Left kidney (tissue), 2 donors: ENCODE measurements around the gene PCYOX1L. TPM values are rescaled to one million over a fixed set of nuclear protein-coding genes. Genes with fewer than 3 reads are reported as not detected.

Source experiments
- DNase-seq: peaks from one replicate; pipeline ENCODE4 v3.0.0-alpha.2; 2013
- polyA plus RNA-seq: library from polyadenylated mRNA; unstranded; fragments of 120-200 nt; gene quantifications from one replicate; pipeline ENCODE4 v1.2.1, GENCODE V29; 2013; ENCODE audit not compliant: insufficient read length

PCYOX1L gene
- polyA plus RNA-seq, 1 donor = 19.2 TPM

DNA sequence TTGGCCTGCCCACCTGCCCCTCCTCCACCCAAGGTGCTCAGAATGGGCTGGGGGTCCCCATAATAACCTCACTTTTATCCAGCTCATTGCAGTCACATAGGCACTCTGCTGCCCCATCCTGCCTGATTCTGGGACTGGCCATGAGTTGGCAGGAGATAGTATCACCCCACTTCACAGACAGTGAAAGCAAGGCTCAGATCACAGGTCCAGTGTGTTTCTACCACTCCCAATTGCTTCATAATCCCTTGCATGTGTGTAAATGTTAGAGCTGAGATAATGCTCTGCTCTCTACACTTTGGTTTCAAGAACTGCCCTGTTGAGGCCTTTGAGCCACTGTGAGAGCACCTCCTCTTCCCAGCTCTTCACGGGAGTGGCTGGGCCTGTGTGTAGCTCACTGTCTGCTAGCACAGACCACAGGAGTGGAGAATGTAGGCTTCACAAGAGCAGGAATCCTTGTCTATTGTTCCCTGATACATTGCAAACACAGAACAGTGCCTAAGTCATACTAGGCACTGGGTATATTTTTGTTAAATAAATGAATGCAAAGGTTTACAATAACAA is 8.4 kb downstream of the PCYOX1L start:
- no peak for DNase-seq

DNA sequence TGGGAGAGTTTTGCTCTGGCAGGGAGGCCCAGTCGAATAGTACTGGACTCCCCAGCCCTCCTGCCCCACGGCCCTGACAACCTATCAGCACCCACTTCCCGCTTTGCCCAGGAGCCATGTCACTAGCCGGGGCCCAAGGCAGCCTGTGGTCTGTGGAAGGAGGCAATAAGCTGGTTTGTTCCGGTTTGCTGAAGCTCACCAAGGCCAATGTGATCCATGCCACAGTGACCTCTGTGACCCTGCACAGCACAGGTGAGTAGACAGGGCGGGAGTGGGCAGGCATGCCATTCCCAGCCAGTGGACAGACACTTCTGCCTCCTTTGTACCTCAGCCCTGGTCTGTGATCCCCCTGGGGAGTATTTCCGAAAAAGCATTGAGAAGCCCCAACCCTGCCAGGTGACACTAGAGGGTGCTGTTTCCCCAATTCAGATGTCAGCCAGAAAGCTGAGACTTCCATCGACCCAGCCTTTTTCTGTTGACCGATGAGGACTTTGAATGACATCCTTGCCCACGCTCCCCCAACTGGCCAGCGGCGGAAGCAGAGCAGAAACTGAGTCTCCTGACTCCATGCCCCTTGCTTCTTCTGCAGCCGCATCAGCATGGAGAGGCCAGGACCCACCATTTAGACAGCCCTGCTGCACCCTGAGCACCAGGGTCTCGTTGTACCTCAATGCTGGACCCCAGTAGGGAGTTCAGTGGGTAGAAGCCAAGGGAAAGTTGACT is 9.6 kb downstream of the PCYOX1L start:
- peak; percentile 71 for DNase-seq

DNA sequence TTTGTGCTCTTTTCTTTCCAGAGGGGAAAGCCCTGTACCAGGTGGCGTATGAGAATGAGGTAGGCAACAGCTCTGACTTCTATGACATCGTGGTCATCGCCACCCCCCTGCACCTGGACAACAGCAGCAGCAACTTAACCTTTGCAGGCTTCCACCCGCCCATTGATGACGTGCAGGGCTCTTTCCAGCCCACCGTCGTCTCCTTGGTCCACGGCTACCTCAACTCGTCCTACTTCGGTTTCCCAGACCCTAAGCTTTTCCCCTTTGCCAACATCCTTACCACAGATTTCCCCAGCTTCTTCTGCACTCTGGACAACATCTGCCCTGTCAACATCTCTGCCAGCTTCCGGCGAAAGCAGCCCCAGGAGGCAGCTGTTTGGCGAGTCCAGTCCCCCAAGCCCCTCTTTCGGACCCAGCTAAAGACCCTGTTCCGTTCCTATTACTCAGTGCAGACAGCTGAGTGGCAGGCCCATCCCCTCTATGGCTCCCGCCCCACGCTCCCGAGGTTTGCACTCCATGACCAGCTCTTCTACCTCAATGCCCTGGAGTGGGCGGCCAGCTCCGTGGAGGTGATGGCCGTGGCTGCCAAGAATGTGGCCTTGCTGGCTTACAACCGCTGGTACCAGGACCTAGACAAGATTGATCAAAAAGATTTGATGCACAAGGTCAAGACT is 10.3 kb downstream of the PCYOX1L start:
- DNase-seq = no peak

DNA sequence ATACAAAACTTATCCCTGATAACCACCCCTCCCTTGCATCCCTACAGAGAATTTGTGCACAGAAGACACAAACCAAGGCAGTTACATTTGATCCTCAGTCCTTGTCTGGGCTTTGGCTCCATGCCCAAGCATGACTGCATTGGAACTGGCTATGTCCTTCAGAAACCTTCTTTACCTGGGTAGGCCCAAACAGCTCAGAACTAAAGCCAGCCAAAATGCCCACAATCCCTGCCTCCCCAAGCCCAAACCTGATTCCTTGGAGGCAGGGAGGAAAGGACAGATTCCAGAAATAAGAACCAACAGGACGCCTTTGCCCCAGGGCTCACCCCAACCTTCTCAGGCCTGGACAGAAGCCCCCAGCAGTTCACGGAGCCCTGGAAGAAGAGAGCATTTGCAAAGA is 13.0 kb downstream of the PCYOX1L start:
- no peak for DNase-seq

DNA sequence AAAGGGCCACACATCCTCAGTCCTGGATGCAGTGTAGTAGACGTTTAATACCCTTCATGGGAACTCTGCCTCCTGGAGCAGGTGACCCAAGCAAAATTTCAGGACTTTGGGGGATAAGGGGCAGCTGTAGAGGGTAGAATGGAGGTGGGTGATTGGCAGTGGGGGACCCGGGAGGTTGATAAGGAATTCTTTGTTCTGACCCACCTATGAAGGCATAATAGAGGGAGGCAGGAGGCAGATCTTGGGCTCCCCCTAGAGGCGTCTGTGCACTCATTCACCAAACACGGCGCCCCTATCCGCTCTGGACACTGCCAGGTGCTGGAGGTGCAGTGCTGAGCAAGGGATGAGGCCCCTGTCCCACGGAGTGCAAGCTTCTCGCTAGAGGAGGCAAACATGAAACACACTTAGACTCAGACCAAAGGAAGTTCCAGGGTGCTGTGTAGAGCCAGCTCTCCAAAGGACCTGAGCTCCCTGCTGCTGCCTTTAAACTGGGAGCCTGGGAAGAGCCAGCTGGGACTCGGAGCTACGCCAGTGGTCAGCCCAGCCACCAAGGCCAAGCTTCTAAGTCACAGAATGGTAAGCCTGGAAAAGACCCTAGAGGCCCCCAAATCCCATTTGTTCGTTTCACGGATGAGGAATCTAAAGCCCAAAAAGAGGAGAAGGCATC is 13.6 kb downstream of the PCYOX1L start:
- peak; percentile 62 for DNase-seq

DNA sequence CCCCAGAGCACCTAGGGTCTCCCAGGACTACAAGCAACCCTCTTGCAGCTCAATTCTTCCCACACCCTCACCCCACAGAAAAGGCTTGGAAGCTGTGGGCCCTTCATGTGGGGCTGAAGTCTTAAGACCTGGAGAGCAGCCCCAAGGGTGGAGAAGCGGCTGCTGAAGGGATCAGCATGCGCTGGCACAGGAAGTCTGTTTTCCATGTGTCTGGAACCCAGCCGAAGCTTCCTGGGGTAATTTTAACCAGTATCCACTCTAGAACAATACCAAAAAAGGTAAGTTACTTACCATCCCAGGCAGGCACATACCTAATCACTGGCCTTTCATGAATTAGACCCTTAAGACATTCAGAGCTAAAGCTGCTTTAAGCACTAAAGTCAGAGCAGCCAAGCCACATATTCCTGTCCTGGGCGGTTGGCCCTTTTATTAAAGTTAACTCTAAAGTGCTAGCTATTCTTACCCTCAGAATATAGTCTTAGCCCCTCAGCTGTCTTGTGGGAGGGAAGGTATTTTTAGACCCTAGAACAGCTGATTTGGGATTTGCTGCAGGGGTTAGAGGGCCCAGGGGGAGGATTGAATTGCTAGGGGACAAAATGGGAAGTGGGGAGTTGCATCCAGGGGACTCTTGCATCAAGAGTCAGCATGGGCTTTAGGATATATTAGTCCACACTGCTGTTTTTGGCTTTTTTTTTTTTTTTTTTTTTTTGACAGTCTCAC is 14.4 kb downstream of the PCYOX1L start:
- no peak for DNase-seq

DNA sequence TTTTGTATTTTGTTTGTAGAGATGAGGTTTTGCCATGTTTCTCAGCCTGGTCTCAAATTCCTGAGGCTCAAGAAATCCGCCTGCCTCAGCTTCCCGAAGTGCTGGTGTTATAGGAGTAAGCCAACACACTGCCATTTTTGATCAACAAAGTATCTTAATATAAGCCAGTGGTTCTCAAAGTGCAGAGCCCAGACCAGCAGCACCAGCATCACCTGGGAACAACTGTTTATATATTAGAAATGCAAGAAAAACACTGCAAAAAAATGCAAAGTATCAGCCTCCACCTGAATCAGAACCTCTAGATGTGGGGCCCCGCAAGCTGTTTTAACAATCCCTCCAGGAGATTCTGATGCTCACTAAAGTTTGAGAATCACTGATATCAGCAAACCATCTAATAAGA is 15.1 kb downstream of the PCYOX1L start:
- DNase-seq = no peak

DNA sequence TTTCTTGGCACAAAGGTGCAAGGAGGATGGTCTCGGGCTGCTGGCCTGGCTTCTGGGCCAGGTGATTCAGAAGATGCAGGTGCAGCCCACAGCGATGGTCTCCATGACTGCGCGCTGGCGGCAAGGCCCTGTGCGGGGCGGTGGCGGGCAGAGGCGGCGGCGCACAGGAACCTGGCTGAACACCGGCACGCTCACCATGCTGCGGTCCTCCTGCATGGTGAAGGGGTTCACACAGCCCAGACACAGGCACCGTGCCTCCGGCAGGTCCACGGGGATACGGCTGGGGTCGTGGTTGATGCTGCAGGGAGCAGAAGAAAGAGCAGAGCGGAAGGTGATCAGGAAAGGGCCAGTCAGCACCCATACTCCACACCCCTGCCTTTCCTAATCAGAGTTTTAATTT is 16.5 kb downstream of the PCYOX1L start:
- no peak for DNase-seq

DNA sequence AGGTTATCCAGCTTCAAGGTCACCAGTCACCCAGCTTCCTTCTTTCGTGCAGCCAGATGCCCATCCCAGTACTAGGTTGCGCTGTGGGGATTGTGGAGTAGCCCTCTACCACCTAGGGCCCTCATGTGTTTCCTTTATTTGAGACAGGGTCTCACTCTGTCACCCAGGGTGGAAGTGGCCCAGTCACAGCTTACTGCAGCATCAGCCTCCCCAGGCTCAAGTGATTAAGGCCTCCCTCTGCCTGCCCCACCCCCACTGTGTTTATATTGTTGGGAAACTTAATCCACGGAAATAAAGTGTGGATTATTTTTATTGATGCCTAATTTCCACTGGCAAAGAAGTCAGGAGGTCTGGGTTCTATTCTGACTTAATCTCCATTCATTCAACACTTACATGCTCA is 17.0 kb downstream of the PCYOX1L start:
- no peak for DNase-seq

DNA sequence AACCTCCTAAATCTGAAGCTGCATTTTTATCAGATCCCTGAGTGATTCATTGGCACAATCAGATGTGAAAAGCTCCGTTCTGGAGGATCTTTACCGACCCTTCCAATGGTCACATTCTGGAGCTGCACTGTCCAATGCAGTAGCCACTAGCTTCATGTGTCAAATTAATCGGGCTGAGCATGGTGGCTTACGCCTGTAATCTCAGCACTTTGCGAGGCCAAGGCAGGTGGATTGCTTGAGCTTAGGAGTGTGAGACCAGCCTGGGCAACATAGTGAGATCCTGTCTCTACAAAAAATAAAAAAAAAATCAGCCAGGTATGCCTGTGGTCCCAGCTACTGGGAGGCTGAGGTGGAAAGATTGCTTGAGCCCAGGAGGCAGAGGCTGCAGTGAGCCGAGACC is 17.6 kb downstream of the PCYOX1L start:
- no peak for DNase-seq

DNA sequence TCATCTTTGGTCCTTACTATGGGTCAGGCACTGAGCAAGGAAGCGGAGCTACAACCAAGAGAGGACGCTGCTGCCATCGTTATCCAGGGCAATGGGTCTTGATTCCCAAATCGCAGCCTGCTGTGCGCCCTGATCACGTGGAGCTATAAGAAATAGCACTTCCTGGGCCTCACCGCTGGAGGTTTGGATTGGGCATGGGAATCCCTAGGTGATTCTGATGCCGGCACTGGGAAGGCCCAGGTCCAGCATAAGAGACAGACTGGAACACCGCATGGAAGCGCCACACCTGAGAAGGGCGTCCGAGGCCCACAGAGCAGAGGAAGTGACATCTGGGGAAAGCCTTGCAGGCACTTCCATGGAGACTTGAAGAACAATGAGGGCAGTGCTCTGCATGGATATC is 18.3 kb downstream of the PCYOX1L start:
- no peak for DNase-seq

DNA sequence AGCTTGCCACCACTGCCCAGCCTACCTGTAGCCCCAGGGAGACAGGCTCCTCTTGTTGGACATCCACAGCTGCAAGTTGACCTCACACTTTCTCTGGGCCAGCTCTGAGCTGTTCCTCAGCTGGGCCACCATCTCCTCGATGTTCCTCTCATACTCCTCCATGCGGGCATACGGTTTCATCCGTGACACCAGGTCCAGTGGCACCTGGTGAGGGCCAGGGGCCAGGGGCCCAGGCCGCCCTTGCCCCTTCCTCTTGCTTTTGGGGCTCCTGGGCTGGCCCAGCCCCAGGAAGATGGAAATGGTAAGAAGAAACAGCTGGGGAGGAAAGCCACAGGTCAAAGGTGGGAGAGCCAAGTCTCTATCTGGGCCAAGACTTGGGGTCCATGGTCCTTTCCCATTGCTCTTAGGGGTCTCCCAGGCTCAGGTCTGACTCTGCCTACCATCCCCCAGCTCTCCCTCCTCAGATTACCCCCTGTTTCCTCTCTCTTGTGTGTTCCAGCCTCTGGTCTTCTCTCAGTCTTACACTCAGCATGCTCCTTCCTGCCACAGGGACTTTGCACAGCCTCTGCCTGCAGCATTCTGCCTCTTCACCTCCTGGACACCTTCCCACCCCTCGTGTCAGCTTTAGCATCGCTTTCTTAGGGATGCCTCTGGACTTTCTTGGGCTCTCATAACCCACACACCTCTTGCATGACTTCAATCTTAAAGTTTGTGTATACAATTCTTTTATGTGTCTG is 19.0 kb downstream of the PCYOX1L start:
- DNase-seq = no peak

DNA sequence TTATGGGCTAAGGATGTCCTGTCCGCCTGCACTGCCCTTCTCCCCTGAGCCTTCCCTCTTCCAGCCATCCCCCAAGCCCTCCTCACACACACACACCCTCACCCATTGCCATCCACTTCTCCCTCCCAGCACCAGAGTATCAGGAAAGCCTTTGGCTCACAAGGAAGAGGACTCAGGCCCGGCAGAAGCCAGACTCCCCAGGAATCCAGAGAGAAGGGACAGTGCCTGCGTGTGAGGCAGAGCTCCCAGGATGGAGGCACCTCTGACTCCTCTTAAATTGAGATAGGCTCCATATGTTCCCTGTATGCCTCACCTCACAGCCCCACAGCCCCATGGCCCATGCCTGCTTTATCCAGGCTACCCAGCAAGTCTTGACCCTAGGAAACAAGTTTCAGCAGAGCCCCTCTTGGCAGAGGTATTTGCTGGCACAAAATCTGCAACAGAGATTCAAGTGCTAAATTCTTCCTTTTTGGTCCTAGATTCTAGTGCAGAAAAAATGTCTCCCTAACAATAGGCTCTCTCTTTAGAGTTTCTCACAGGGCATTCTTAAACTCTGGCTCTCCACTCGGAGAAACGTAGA is 20.5 kb downstream of the PCYOX1L start:
- no peak for DNase-seq

DNA sequence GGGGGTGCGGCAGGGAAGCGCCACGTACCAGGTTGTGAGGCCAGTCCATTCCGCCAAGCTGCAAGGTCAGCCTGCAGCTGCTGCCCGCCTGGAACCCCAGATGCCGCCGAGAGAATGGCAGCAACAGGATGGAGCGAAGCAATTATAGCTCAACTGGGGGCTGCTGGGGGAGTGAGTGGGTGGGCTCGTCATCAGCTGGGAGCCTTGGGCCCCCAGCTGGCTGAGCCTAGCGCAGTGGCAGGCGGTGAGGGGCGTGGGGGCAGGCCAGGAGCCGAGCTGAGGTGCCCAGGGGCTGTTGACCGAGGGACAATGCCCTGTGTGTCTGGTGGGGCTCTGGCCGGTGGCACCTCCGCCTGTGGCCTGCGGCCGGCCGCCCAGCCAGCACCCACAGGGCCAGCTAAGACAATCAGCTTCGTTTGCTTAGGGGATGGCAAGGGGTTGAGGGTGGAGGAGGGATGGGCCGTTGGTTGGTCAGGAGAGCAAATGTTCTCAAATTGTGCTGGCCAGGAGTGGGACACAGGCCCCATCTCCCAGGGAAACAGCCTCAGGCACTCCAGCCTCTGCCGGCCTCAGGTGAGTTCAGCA is 21.4 kb downstream of the PCYOX1L start, which contains the start of gene IL17B:
Gene IL17B, minus strand, starts transcription at position 116 of the 585 bp plus-strand sequence. Its CDS starts 67 bp downstream, at position 49.
- DNase-seq = no peak

DNA sequence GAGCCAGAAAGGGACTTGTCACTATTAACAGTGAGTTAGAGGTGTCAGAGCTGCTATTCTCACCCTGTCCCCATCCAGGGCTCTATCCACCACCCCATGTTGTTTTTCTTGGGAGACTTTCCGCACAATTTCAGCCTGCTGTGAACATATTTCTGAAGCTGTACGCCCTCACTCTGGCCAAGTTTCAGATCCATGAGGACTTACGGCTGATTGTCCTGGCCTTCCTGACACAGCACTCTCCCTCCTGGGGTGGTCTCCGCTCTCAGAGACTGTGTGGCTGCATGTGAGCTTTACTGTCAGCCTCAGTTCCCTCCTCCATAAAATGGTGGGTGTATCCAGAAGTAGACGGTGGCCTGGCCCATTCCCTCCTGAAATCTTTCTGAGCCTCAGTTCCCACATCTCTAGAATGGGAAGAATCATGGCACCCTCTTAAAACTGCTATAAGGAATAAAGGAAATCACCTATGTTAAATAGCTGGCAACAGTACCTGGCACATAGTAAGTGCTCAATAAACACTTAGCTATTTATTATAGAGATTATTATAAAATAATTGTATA is 22.1 kb downstream of the PCYOX1L start:
- DNase-seq = no peak

DNA sequence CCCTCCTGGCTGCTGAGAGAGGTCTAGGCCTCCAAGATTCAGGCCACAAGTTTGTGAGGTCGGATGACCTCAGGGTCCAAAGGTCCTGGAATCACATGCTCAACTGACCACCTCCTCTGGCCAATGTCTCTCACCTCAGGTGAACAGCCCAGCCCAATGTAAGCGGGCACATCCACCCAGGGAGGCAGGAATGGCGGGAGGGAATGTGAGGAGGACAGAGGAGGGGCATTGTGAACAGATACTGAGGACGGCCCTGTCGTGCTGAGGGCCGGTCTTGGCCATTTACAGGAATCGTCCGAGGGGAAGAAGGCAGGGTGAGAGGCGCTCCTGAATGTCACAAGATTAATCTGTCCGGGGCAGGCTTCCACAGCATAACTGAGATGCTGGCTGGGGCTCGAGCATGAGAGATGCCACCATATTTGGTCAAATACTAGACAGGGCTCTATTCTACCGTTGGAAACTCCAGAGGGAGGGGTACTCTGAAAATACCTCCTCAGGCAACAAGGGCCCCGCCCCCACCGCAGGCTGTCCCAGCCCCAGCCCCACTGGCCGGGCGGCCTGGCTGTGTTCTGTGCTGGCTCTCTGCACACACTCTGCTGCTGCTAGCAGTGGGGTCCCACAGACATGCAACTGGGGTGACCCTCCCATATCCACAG is 22.7 kb downstream of the PCYOX1L start:
- no peak for DNase-seq

DNA sequence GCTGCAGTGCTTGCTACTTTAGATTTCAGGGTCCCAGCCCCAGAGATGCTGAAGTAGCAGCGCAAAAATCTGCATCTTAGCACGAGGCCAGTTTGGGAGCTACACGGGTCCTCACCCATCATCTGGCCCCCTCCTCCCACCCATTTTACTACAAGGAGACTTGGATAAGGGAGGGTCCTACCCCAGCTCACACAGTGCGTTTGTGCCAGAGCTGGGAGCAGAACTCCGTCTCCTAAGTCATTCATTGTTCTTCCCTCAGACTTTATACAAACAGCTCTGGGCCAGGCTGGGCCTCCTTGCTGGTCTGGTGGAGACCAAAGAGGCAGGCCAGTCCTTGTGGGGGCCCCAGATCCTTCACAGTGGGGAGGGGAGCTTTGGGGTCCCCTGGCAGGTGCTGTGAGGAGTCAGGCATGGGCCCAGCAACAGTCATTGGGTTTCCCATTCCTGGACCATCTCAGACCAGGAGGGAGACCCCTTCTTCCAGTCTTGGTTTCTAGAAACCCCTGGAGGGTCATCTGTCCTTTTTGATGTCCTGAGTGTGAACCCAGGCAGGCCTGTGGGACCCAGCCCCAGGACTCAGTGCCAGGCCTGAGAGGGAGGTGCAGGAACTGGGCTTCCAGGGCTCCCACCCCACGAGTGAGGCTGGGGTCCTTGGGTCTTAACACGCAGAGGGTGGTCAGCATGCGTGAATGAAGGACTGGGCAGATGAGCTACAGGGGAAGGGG is 23.6 kb downstream of the PCYOX1L start:
- DNase-seq = no peak

DNA sequence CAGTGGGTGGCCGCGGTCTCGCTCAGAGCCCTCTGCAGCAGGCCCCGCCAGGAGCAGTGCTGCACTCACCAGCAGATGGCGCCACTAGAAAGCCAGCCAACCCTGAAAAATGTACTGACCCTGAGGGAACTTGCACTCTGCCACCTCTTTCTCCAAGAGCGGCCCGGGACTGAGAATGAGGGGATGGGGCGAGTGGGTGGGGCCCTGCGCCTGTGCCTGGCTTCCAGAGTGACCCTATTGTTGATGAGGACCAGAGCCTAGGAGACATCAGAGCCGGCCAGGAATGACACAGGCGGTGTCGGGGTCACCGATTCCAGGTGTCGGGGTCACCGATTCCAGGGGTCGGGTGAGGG is 24.1 kb downstream of the PCYOX1L start:
- peak; percentile 70 for DNase-seq

DNA sequence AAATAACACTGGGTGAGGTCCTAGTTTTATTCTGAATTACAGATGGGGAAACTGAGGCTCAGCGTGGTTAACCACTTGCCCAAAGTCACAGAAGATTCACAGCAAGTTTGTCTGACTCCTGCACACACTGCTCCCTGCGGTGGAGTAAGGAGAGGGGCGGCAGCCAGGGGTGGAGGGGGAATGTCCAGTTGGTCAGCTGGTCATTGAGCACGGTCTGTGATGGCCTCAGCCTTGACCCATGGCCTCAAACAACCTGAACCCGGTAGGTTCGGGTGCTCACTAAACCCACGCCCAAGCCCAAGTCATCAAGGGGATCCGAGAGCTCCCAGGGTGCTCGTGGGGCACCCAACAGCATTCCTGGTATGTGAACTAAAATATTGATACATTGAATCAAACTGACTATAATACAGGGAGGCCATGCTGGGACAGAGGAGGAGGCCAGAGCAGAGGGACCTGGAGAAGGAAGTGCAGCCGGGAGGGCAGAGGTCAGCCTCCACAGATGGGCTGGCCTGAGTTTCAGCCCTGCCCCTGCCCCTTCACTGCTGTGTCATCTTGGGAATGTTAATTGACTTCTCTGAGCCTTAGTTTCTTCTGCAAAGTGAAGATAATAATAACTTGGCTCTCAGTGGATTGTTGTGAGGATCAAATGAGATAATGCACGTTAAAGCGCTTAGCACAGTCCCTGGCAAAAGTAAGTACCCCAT is 24.8 kb downstream of the PCYOX1L start:
- DNase-seq = no peak
